ENCODE measurements around the gene MT1H. TPM values are rescaled to one million over a fixed set of nuclear protein-coding genes. Genes with fewer than 3 reads are reported as not detected.
"Not testable (repeated sequence)": the region's sequence is repeated elsewhere in the genome, so short reads cannot be mapped to it uniquely, and the experiment has no call there.

MT1H gene
- under 1 TPM; 0.62 TPM for total RNA-seq

DNA sequence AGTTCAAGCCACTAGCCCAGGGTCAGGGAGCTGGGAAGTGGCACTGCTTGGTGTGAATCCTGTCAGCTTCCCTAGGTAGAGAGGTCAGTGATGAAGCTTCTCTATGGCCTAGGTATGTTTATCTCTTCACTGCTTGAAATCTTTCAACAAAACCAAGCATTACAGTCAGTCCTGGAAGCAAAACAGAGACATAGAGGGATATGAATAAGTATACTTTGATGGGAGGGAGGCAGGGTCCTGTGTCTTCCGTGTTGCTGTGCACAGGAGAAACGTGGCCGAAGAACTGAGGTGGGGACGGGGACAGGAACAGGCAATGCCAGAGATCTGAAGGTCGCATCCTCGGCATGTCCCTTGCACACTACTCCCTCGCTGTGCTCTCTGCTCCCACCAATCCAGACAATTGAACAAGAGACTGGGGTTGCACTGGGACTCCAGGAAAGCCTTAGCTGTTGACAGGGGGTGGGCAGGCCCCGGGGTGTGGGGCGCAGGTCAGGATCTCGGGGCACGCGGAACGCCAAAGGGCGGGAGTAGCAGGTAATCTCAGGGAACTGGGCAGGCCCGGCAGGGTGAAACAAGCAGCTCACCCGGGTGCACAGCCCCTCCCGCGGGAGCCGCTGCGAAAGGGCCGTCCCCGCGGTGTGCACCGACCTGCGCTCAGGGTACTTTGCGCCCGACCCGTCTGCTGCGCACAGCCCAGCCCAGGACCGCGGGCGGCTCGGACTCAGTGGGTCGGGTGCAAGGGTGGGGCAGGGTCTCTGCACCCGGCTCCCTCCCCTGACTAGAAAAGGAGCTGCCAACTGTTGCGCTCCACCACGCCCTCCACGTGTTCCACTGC, at the start of gene MT1H:
TSS of gene MT1H (plus strand) at position 810 of the 835 bp plus-strand sequence. CDS start 71 bp downstream, outside the sequence.
- CTCF ChIA-PET: interaction anchor here (0.6 to 1.6 kb wide), 5 partner anchors 8 to 430 kb away, joined by 3 to 5 read pairs (median 3); partner anchors contain the start of gene MT1X
- POLR2A ChIA-PET: interaction anchor here (1.3 kb wide), 1 partner anchor 11 kb away, joined by 3 read pairs; no protein-coding TSS in a partner anchor
- H3K4me1 Mint-ChIP-seq: peaks cover 35% of the 10 kb centered on the region
- no peak within 1 kb of the TSS for H3K4me3 Mint-ChIP-seq
- H3K9me3 Mint-ChIP-seq: no peaks in the 10 kb centered on the region
- H3K27ac Mint-ChIP-seq: no peak within 1 kb of the TSS
- H3K36me3 Mint-ChIP-seq (ENCODE audit: low read depth): peaks cover 2% of the 10 kb centered on the region
- DNase-seq: peak; percentile 17
- H3K27me3 Mint-ChIP-seq: peaks cover 83% of the 10 kb centered on the region

DNA sequence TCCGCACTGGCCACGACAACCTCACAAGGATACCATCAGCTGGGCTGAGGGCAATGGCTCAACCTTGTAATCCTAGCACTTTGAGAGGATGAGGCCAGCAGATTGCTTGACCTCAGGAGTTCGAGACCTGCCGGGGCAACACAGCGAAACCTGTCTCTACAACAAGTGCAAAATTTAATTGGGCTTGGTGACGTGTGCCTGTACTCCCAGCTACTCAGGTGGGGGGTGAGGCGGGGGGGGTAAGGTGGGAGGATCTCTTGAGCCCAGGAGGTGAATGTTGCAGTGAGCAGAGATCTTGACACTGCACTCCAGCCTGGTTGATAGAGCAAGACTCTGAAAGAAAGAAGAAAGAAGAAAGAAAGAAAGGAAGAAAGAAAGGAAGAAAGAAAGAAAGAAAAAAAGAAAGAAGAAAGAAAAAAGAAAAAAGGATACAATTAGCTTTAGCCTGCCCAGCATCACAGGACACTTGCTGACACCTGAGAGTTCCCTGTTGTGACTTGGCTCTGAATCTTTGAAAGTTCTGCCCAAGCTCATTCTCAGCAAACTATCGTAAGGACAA, 49.2 kb upstream of the MT1H start:
- Mint-ChIP-seq H3K36me3 (ENCODE audit: low read depth) (no peaks in the 10 kb centered on the region), H3K4me3 (no peak overlapping the region), H3K4me1 (peaks cover 30% of the 10 kb centered on the region), H3K27me3 (peaks cover 23% of the 10 kb centered on the region), H3K27ac (no peak overlapping the region), H3K9me3 (no peaks in the 10 kb centered on the region)
- CTCF ChIA-PET: interaction anchor here (0.5 to 1.1 kb wide), 3 partner anchors 16 to 903 kb away, joined by 3 read pairs; no protein-coding TSS in a partner anchor
- POLR2A ChIA-PET: no interaction called here
- DNase-seq: no peak

DNA sequence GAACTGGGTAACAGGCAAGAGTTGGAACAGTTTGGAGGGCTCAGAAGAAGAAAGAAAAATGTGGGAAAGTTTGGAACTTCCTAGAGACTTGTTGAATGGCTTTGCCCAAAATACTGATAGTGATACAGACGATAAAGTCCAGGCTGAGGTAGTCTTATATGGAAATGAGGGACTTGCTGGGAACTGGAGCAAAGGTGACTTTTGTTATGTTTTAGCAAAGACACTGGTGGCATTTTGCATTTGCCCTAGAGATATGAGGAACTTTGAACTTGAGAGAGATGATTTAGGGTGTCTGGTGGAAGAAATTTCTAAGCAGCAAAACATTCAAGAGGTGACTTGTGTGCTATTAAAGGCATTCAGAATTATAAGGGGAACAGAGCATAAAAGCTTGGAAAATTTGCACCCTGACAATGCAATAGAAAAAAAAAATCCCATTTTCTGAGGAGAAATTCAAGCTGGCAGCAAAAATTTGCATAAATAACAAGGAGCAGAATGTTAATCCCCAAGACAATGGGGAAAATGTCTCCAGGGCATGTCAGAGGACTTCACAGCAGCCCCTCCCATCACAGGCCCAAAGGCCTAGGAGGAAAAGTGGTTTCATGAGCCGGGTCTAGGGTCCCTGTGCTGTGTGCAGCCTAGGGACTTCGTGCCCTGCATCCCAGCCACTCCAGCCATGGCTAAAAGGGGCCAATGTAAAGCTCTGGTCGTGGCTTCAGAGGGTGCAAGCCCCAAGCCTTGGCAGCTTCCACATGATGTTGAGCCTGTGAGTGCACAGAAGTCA, 47.8 kb upstream of the MT1H start:
- Mint-ChIP-seq H3K27me3 (peaks cover 24% of the 10 kb centered on the region), H3K4me1 (peaks cover 39% of the 10 kb centered on the region)
- H3K36me3 Mint-ChIP-seq (ENCODE audit: low read depth); DNase-seq; H3K4me3 Mint-ChIP-seq; CTCF ChIA-PET; H3K27ac Mint-ChIP-seq; POLR2A ChIA-PET; H3K9me3 Mint-ChIP-seq: not testable (repeated sequence)

DNA sequence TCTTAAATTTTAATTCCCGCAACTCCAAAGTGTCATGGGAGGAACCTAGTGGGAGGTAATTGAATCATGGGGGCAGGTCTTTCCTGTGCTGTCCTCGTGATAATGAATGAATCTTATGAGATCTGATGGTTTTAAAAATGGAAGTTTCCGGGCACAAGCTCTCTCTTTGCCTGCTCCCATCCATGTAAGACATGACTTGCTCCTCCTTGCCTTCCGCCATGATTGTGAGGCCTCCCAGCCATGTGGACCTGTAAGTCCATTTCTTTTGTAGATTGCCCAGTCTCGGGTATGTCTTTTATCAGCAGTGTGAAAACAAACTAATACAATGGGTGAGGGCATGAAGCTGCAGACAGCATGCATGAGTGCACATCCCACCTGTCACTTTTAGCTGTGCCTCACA, 46.4 kb upstream of the MT1H start:
- POLR2A ChIA-PET; H3K9me3 Mint-ChIP-seq; DNase-seq; H3K36me3 Mint-ChIP-seq (ENCODE audit: low read depth); H3K4me3 Mint-ChIP-seq: not testable (repeated sequence)
- Mint-ChIP-seq H3K27ac (peak overlapping the region; percentile 67), H3K27me3 (peaks cover 19% of the 10 kb centered on the region), H3K4me1 (peaks cover 33% of the 10 kb centered on the region)
- CTCF ChIA-PET: interaction anchor here (0.8 to 1.9 kb wide), 6 partner anchors 8 to 79 kb away, joined by 3 to 6 read pairs (median 4); partner anchors contain the start of gene MT2A

DNA sequence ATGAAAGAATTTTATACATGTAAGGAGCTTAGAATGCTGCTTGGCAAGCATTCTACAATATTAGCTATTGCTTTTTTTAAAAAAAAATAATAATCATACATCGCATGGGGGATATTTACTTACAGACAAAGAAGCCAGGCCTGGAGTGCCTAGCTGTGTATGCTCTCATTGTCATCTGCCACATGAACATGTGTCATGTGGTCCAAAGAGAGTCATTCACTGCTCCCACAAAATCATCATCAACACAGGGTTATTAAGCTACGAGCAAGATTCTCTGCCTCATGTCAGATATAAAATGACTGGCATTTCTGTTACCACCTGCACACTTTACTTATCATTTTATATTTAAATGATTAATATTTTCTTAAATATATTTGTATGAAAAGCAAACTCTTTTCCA, 46.0 kb upstream of the MT1H start:
- Mint-ChIP-seq H3K9me3 (no peaks in the 10 kb centered on the region), H3K27ac (peak overlapping the region; percentile 67), H3K36me3 (ENCODE audit: low read depth) (no peaks in the 10 kb centered on the region), H3K4me1 (peaks cover 28% of the 10 kb centered on the region), H3K27me3 (peaks cover 16% of the 10 kb centered on the region), H3K4me3 (no peak overlapping the region)
- ChIA-PET CTCF (interaction anchor here (0.8 to 1.9 kb wide), 6 partner anchors 8 to 78 kb away, joined by 3 to 6 read pairs (median 4); partner anchors contain the start of gene MT2A), POLR2A (no interaction called here)
- DNase-seq: no peak

DNA sequence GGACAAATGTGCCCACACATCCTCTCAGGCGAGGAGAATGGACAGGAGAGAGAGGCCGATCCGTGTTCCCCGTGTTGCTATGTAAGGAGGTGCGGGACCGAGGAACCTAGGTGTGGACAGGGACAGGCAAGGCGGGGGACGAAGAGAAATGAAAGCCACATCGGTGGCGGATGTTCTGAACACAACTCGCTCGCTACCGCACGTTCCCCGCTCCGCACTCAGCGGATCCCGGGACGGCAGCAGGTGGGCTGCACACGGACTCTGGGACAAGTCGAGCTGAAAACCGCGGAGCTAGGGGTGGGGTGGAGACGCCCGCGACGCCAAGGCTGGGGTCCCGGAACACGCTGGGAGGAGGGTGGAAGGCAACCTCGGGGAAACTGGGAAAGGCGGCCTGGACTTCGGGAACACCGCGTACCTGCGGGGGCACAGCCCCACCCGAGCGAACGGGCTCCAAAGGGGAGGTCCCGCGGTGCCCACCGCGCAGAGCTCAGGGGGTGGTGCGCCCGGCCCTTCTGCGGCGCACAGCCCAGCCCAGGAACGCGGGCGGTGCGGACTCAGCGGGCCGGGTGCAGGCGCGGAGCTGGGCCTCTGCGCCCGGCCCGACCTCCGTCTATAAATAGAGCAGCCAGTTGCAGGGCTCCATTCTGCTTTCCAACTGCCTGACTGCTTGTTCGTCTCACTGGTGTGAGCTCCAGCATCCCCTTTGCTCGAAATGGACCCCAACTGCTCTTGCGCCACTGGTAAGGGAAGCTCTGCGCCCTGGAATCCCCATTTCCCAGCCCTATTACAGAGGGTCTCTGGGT, 44.3 kb upstream of the MT1H start, which contains the start of gene MT1E:
TSS of gene MT1E (plus strand) at position 642 of the 803 bp plus-strand sequence. CDS start at position 713, 71 bp downstream.
- ChIA-PET CTCF (interaction anchor here (0.8 to 3.3 kb wide), 6 partner anchors 11 to 79 kb away, joined by 3 to 11 read pairs (median 3); no protein-coding TSS in a partner anchor), POLR2A (interaction anchor here (0.7 to 1.3 kb wide), 3 partner anchors 15 to 51 kb away, joined by 3 to 5 read pairs (median 3); partner anchors contain the start of gene MT2A)
- H3K4me1 Mint-ChIP-seq: peaks cover 26% of the 10 kb centered on the region
- DNase-seq: peak; percentile 76
- H3K9me3 Mint-ChIP-seq: no peaks in the 10 kb centered on the region
- peak within 1 kb of the TSS; percentile 90 for H3K4me3 Mint-ChIP-seq
- H3K27me3 Mint-ChIP-seq: peaks cover 21% of the 10 kb centered on the region
- no peaks in the 10 kb centered on the region for H3K36me3 Mint-ChIP-seq (ENCODE audit: low read depth)
- H3K27ac Mint-ChIP-seq: peak within 1 kb of the TSS; percentile 94

DNA sequence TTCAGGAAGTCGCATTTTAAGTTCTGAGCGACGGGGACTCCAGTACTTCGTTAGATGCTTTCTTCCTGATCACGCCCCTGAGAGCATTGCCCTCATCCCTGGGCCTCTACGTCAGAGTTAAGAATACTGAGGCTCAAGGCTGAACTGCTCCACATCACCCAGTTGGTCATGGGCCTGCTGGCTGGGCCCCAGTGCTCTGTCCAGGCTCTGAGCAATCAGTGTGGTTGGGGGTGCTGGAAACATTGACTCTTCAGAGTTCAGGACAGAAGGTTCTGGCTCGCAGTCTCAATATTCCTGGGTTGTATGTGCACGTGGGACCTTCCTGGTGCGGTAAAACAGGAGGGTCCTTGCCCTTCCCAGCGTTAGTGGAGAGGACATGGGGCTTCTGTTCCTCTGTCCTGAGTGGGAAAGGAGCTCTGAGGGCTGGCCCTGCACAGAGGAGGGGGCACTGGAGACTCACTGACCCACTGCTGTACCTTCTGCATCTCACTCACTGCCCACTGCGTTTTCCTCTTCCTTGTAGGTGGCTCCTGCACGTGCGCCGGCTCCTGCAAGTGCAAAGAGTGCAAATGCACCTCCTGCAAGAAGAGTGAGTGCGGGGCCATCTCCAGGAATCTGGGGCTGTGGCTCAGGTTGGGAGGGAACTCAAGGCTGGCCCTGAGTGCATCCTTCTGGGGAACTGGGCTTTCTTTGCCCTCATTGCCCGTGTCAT, 43.5 kb upstream of the MT1H start:
- CTCF ChIA-PET: interaction anchor here (0.8 to 3.3 kb wide), 4 partner anchors 14 to 78 kb away, joined by 3 to 11 read pairs (median 4); no protein-coding TSS in a partner anchor
- Mint-ChIP-seq H3K9me3 (no peaks in the 10 kb centered on the region), H3K4me3 (peak overlapping the region; percentile 90), H3K4me1 (peaks cover 26% of the 10 kb centered on the region), H3K27me3 (peaks cover 28% of the 10 kb centered on the region), H3K27ac (peak overlapping the region; percentile 89), H3K36me3 (ENCODE audit: low read depth) (no peaks in the 10 kb centered on the region)
- no peak for DNase-seq
- POLR2A ChIA-PET: interaction anchor here (0.7 to 1.3 kb wide), 2 partner anchors 16 to 18 kb away, joined by 3 read pairs; partner anchors contain the start of gene MT2A

DNA sequence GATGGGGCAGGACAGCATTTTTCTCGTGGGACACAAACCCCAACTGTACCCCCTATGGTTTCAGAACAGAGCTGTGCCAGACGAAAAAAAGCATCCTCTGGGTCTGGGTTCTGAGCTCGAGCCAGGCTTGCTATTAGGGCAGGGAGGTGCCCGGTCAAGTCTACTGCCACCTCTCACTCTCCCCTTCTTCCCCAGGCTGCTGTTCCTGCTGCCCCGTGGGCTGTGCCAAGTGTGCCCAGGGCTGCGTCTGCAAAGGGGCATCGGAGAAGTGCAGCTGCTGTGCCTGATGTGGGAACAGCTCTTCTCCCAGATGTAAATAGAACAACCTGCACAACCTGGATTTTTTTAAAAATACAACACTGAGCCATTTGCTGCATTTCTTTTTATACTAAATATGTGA, 42.9 kb upstream of the MT1H start:
- Mint-ChIP-seq H3K4me1 (peaks cover 27% of the 10 kb centered on the region), H3K27ac (no peak overlapping the region), H3K9me3 (no peaks in the 10 kb centered on the region), H3K4me3 (peak overlapping the region; percentile 90), H3K27me3 (peaks cover 32% of the 10 kb centered on the region), H3K36me3 (ENCODE audit: low read depth) (no peaks in the 10 kb centered on the region)
- CTCF ChIA-PET: interaction anchor here (3.3 kb wide), 1 partner anchor 15 kb away, joined by 11 read pairs; no protein-coding TSS in a partner anchor
- DNase-seq: no peak
- POLR2A ChIA-PET: interaction anchor here (1.3 kb wide), 1 partner anchor 18 kb away, joined by 3 read pairs; the partner anchor contains the start of gene MT2A

DNA sequence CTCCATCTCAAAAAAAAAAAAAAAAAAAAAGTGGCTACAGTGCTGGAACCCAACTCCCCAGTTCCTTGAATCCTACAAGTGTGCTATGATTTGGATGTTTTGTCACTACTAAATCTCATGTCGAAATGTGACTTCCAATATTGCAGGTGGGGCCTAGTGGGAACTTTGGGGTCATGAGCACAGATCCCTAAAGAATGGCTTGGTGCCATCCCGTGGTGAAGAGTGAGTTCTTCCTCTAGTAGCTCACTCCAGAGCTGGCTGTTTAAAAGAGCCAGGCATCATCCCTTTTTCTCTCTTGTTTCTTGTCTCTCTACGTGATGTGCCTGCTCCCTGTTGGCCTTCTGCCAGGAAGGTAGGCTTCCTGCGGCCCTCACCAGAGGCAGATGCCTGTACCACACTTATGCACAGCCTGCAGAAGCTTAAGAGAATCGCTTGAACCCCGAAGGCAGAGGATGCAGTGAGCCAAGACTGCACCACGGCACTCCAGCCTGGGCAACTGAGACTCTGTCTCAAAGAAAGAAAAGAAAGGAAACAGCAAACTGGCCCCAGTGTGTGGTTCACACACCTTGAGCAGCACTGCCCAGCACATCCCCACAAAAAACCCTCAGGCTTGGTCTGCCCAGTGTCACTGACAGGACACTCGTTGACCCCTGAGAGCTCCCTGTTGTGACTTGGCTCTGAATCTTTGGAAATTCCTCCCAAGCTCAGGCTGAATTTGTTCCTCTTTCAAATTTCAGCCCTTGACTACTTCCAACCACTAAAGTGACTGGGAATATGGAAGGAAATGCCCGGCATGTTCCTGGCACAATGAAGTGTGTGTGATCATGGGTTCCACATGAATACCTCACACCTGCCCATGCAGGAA, 40.9 kb upstream of the MT1H start:
- ChIA-PET POLR2A (no interaction called here), CTCF (interaction anchor here (1.2 to 1.4 kb wide), 2 partner anchors 12 to 15 kb away, joined by 4 read pairs; no protein-coding TSS in a partner anchor)
- Mint-ChIP-seq H3K4me3 (no peak overlapping the region), H3K27ac (no peak overlapping the region), H3K27me3 (peaks cover 44% of the 10 kb centered on the region), H3K36me3 (ENCODE audit: low read depth) (no peaks in the 10 kb centered on the region), H3K4me1 (peaks cover 35% of the 10 kb centered on the region), H3K9me3 (no peaks in the 10 kb centered on the region)
- no peak for DNase-seq

DNA sequence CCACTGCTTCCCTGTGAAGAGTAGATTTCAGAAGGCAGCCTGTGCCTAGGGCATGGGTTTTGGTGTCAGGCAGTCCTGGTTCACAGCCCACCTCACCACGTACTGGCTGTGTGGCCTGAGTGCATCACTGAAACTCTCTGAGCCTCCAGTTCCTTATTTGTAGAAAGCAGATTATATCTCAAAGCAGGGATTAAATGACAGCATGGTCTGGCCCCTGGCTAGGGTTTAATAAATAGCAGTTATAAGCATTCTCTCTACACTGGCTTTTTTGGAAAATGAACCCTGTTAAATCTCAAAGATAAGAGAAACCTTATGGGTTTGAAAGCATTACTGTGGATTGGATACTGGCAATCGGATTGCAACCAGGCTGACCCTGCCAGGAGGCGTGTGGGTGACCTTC, 40.1 kb upstream of the MT1H start:
- POLR2A ChIA-PET: no interaction called here
- Mint-ChIP-seq H3K4me1 (peaks cover 32% of the 10 kb centered on the region), H3K4me3 (no peak overlapping the region), H3K27me3 (peaks cover 52% of the 10 kb centered on the region), H3K9me3 (no peaks in the 10 kb centered on the region), H3K27ac (no peak overlapping the region), H3K36me3 (ENCODE audit: low read depth) (no peaks in the 10 kb centered on the region)
- no peak for DNase-seq
- CTCF ChIA-PET: interaction anchor here (1.2 to 1.6 kb wide), 3 partner anchors 14 to 66 kb away, joined by 3 to 6 read pairs (median 4); no protein-coding TSS in a partner anchor

Measured in activated CD4-positive, alpha-beta T cell treated with anti-CD3 and anti-CD28 coated beads, Interleukin-2, amount 10 ng/mL, durations not matched to agents 7 days and 5 days (primary cell).